Lung (tissue), 12 donors: ENCODE measurements around the gene SLC2A8. TPM values are rescaled to one million over a fixed set of nuclear protein-coding genes. Genes with fewer than 3 reads are reported as not detected.

Source experiments
- ATAC-seq: fragments of 200-7000 bp; cut with Tn5 transposase; one replicate; pipeline ENCODE4 v1.9.1; 2020; ENCODE audit warnings: moderate number of reproducible peaks; ENCODE audit not compliant: insufficient read depth, low FRiP score
- DNase-seq, 3 donors: peaks; one replicate each; pipeline ENCODE4 v3.0.0-alpha.2; 2013 to 2017
- H3K27ac ChIP-seq, 2 donors: one replicate each; pipeline ENCODE4 v1.5.1; 2013; ENCODE audit warnings: mild to moderate bottlenecking in 2 of 2, moderate library complexity in 2 of 2, control low read depth in 1 of 2, inconsistent platforms in 1 of 2, low read depth in 1 of 2, low read length in 1 of 2
- H3K27me3 ChIP-seq, 3 donors: one replicate each; pipeline ENCODE4 v1.5.1; 2013; ENCODE audit warnings: low read length in 2 of 3; ENCODE audit not compliant: control insufficient read depth in 3 of 3, insufficient read depth in 3 of 3
- H3K36me3 ChIP-seq, 4 donors: one replicate each; pipeline ENCODE4 v1.5.1; 2013; ENCODE audit warnings: low read length in 4 of 4, mild to moderate bottlenecking in 1 of 4, moderate library complexity in 1 of 4; ENCODE audit not compliant: control insufficient read depth in 4 of 4, insufficient read depth in 4 of 4
- H3K4me1 ChIP-seq, 5 donors: one replicate each; pipeline ENCODE4 v1.5.1; 2013; ENCODE audit warnings: low read length in 5 of 5, mild to moderate bottlenecking in 2 of 5, moderate library complexity in 1 of 5; ENCODE audit not compliant: control insufficient read depth in 5 of 5, insufficient read depth in 5 of 5
- H3K4me3 ChIP-seq: one replicate; pipeline ENCODE4 v1.5.1; 2013; ENCODE audit warnings: mild to moderate bottlenecking, control low read depth, moderate library complexity
- H3K9ac ChIP-seq, 2 donors: one replicate each; pipeline ENCODE4 v1.5.1; 2013; ENCODE audit warnings: low read length in 2 of 2, control low read depth in 1 of 2; ENCODE audit not compliant: insufficient read depth in 1 of 2
- H3K9me3 ChIP-seq, 4 donors: one replicate each; pipeline ENCODE4 v1.5.1; 2013; ENCODE audit warnings: low read length in 3 of 4, mild to moderate bottlenecking in 1 of 4, moderate library complexity in 1 of 4; ENCODE audit not compliant: control insufficient read depth in 4 of 4, insufficient read depth in 3 of 4
- WGBS, 2 donors: extraction: QIAGEN DNeasy Blood & Tissue Kit; methylation state at CpG; one replicate each; pipeline ENCODE4 v1.1.7; 2013; 5-methylcytosine and 5-hydroxymethylcytosine counted together
- polyA plus RNA-seq, 2 donors: library from polyadenylated mRNA; stranded (reverse); fragments of 200-250 nt; gene quantifications; one replicate each; pipeline ENCODE4 v1.2.1, GENCODE V29; 2013
- total RNA-seq, 2 donors: library from RNA; depleted of rRNA in 1 of 2; stranded (reverse); fragments of >200 nt in 1 of 2; gene quantifications; one replicate each; pipeline ENCODE4 v1.2.1, GENCODE V29; 2014 to 2021
- TF ChIP-seq, protein P1 (sequence below): IDR thresholded peaks from 2 replicates; pipeline ENCODE4 v1.5.1; 2012; ENCODE audit warnings: mild to moderate bottlenecking; ENCODE audit errors: control extremely low read depth, extremely low read depth
- donor health status: control.
- donor health status: control.
- donor health status: Bipolar disorder and iron deficiency.
- donor health status: healthy.
- donor health status: DM: yes; HTN: yes; CAD: no.

The SLC2A8 gene
- total and polyA plus RNA-seq, 4 donors, result 8.9 to 18.8 (median 16.3) TPM

GRCh38 chr9:127450243-127450760 is 53.3 kb downstream of the SLC2A8 start:
- no peaks in the 10 kb centered on the region for H3K27me3 ChIP-seq
- peak; percentile 68 to 81 (median 70) for DNase-seq
- no peak for ATAC-seq
- H3K36me3 ChIP-seq, result peaks cover 16 to 48% (median 40%) of the 10 kb centered on the region in 4 donors
- peak overlapping the region; percentile 97 for H3K4me3 ChIP-seq
- WGBS, 2 donors, result 2% methylated on average over 14 of the region's 14 CpGs
- H3K27ac ChIP-seq, result peak overlapping the region; percentile 80 to 93
- peaks cover 0 to 2% (median 0%) of the 10 kb centered on the region in 4 donors for H3K9me3 ChIP-seq
- TF ChIP-seq, protein P1, sequence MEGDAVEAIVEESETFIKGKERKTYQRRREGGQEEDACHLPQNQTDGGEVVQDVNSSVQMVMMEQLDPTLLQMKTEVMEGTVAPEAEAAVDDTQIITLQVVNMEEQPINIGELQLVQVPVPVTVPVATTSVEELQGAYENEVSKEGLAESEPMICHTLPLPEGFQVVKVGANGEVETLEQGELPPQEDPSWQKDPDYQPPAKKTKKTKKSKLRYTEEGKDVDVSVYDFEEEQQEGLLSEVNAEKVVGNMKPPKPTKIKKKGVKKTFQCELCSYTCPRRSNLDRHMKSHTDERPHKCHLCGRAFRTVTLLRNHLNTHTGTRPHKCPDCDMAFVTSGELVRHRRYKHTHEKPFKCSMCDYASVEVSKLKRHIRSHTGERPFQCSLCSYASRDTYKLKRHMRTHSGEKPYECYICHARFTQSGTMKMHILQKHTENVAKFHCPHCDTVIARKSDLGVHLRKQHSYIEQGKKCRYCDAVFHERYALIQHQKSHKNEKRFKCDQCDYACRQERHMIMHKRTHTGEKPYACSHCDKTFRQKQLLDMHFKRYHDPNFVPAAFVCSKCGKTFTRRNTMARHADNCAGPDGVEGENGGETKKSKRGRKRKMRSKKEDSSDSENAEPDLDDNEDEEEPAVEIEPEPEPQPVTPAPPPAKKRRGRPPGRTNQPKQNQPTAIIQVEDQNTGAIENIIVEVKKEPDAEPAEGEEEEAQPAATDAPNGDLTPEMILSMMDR, result no peak
- H3K9ac ChIP-seq, result peak overlapping the region; percentile 81 to 99
- H3K4me1 ChIP-seq, result peaks cover 0 to 27% (median 18%) of the 10 kb centered on the region in 5 donors

- peak within 1 kb of the TSS; percentile 83 to 99 for H3K9ac ChIP-seq
- no peaks in the 10 kb centered on the region for H3K27me3 ChIP-seq
- DNase-seq (peak; percentile 98), ATAC-seq (peak; percentile 79)
- peak within 1 kb of the TSS; percentile 97 for H3K4me3 ChIP-seq
- TF ChIP-seq, protein P1, result no peak
- peaks cover 0 to 2% (median 0%) of the 10 kb centered on the region in 4 donors for H3K9me3 ChIP-seq
- WGBS, 2 donors, result 1 to 3% methylated on average over 71 of the region's 71 CpGs
- peaks cover 0 to 27% (median 18%) of the 10 kb centered on the region in 5 donors for H3K4me1 ChIP-seq
- peak within 1 kb of the TSS; percentile 88 to 93 for H3K27ac ChIP-seq
- H3K36me3 ChIP-seq, result peaks cover 13 to 46% (median 36%) of the 10 kb centered on the region in 4 donors
Measured at GRCh38 chr9:127450830-127451607, 54.0 kb downstream of the SLC2A8 start, which contains the start of the genes LRSAM1 and RPL12. TSS of gene LRSAM1 (plus strand) at chr9:127451510. CDS start at chr9:127454528, 3,018 bp downstream. TSS of gene RPL12 (minus strand) at chr9:127451406. CDS start at chr9:127451317, 89 bp downstream.

GRCh38 chr9:127451608-127451857 is 54.6 kb downstream of the SLC2A8 start:
- peak overlapping the region; percentile 83 to 99 for H3K9ac ChIP-seq
- no peaks in the 10 kb centered on the region for H3K27me3 ChIP-seq
- peaks cover 0 to 27% (median 18%) of the 10 kb centered on the region in 5 donors for H3K4me1 ChIP-seq
- DNase-seq (no peak), ATAC-seq (peak; percentile 2)
- peaks cover 0 to 2% (median 0%) of the 10 kb centered on the region in 4 donors for H3K9me3 ChIP-seq
- WGBS, 2 donors, result 0 to 1% methylated on average over 14 of the region's 14 CpGs
- peak overlapping the region; percentile 88 to 93 for H3K27ac ChIP-seq
- TF ChIP-seq, protein P1, result no peak
- H3K4me3 ChIP-seq, result peak overlapping the region; percentile 60
- H3K36me3 ChIP-seq, result peaks cover 13 to 44% (median 31%) of the 10 kb centered on the region in 4 donors
